ENCODE results near the gene BCL2.

Gene BCL2

GRCh38 chr18:63186520-63187222, 132.9 kb downstream of the BCL2 start:
- TF ChIP-seq, protein P1, sequence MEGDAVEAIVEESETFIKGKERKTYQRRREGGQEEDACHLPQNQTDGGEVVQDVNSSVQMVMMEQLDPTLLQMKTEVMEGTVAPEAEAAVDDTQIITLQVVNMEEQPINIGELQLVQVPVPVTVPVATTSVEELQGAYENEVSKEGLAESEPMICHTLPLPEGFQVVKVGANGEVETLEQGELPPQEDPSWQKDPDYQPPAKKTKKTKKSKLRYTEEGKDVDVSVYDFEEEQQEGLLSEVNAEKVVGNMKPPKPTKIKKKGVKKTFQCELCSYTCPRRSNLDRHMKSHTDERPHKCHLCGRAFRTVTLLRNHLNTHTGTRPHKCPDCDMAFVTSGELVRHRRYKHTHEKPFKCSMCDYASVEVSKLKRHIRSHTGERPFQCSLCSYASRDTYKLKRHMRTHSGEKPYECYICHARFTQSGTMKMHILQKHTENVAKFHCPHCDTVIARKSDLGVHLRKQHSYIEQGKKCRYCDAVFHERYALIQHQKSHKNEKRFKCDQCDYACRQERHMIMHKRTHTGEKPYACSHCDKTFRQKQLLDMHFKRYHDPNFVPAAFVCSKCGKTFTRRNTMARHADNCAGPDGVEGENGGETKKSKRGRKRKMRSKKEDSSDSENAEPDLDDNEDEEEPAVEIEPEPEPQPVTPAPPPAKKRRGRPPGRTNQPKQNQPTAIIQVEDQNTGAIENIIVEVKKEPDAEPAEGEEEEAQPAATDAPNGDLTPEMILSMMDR (IDR thresholded peaks at IDR 0.05; ENCODE audit: extremely low read depth, insufficient read depth, missing control alignments) = no peak
- DNase-seq (ENCODE audit: low spot score) = no peak
- in situ Hi-C loops (cut with MboI; ENCODE audit: low pct_unique_long_range_greater_than_20kb, low sequenced_read_pairs, unreplicated experiment) = no loop called here

GRCh38 chr18:63185984-63186383, 133.6 kb downstream of the BCL2 start:
- in situ Hi-C loops (cut with MboI; ENCODE audit: low pct_unique_long_range_greater_than_20kb, low sequenced_read_pairs, unreplicated experiment) = no loop called here
- no peak for DNase-seq (ENCODE audit: low spot score)
- TF ChIP-seq, protein P1 (IDR thresholded peaks at IDR 0.05; ENCODE audit: extremely low read depth, insufficient read depth, missing control alignments) = no peak

DNA sequence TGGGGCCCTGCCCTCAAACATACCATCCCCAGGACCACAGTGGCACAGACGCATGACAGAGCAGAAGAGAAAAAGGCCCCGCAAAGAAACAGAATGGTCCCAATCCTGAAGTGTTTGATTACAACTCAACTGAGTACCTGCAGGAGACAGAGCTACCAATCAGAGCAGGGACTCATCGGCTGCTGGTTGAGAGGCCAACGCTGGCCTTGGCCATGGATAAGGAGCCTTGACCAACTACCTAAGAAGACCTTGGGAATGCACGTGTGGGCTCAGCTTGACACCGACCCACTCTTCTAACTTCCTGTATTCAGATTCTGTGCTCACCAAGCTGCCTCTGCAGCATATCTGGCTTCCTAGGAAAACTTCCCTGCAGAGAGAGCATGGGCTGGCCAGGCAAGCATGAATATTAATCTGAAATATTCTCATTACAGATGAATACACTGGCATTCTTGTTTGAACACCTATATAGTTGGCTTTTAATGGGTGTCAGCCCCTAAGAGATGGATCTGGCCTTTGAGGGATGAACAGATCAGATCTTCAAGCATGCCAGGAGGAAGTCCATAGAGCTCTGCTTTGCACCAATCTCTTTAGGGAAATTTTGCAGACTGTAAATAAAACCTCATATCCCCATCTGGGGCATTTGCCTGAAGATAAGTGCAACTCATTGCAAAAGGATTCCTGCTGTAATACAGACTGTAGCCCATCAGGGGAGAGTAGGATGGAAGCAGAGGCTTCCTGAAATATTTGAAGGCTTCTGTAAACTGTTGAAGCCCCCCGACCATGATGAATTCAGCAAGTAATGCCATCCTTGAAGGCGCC, 135.4 kb downstream of the BCL2 start:
- in situ Hi-C loops (cut with MboI; ENCODE audit: low pct_unique_long_range_greater_than_20kb, low sequenced_read_pairs, unreplicated experiment) = no loop called here
- TF ChIP-seq, protein P1 (IDR thresholded peaks at IDR 0.05; ENCODE audit: extremely low read depth, insufficient read depth, missing control alignments) = no peak
- no peak for DNase-seq (ENCODE audit: low spot score)

- TF ChIP-seq, protein P1 (IDR thresholded peaks at IDR 0.05; ENCODE audit: extremely low read depth, insufficient read depth, missing control alignments) = no peak
- in situ Hi-C loops (cut with MboI; ENCODE audit: low pct_unique_long_range_greater_than_20kb, low sequenced_read_pairs, unreplicated experiment) = no loop called here
- no peak for DNase-seq (ENCODE audit: low spot score)
Measured at GRCh38 chr18:63183378-63183777, 136.2 kb downstream of the BCL2 start.

DNA sequence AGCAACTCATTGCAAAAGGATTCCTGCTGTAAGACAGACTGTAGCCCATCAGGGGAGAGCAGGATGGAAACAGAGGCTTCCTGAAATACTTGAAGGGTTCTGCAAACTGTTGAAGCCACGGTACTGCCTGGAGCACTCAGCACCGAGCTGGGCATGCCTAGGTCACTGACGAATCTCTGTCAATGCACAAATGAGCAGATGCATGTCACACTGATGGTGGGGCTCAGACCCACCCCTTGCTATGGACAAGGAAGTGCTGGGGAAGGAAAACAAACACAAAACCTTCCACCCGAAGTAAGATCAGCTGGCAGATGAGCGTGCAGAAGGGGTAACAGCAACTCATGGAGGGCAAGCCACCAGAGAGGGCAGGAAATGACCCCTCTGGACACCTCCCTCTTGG, 136.7 kb downstream of the BCL2 start:
- DNase-seq (ENCODE audit: low spot score) = no peak
- TF ChIP-seq, protein P1 (IDR thresholded peaks at IDR 0.05; ENCODE audit: extremely low read depth, insufficient read depth, missing control alignments) = no peak
- in situ Hi-C loops (cut with MboI; ENCODE audit: low pct_unique_long_range_greater_than_20kb, low sequenced_read_pairs, unreplicated experiment) = no loop called here

GRCh38 chr18:63182310-63182772, 137.2 kb downstream of the BCL2 start:
- in situ Hi-C loops (cut with MboI; ENCODE audit: low pct_unique_long_range_greater_than_20kb, low sequenced_read_pairs, unreplicated experiment) = no loop called here
- TF ChIP-seq, protein P1 (IDR thresholded peaks at IDR 0.05; ENCODE audit: extremely low read depth, insufficient read depth, missing control alignments) = no peak
- no peak for DNase-seq (ENCODE audit: low spot score)

All from GM13977 (cell line).